ENCODE measurements around the gene FAM117B.
A peak's percentile ranks its signal among the peaks of the same experiment; 100 is the strongest.
"Not testable (repeated sequence)": the region's sequence is repeated elsewhere in the genome, so short reads cannot be mapped to it uniquely, and the experiment has no call there.

Gene FAM117B

GRCh38 chr2:202778217-202778616, 143.4 kb downstream of the FAM117B start:
- WGBS, result no CpG with 5 or more reads among the region's 2 CpGs
- H3K9ac ChIP-seq (ENCODE audit: low read depth, low read length), result no peak overlapping the region
- no peak overlapping the region for H3K27ac ChIP-seq (ENCODE audit: low read depth, low read length)
- no peak overlapping the region for H3K4me3 ChIP-seq (ENCODE audit: low read length)
- H3K36me3 ChIP-seq (ENCODE audit: insufficient read depth, low read length), result peaks cover 41% of the 10 kb centered on the region
- no peaks in the 10 kb centered on the region for H3K4me1 ChIP-seq (ENCODE audit: insufficient read depth, low read length)
- H3K9me3 ChIP-seq (ENCODE audit: insufficient read depth, low read depth, low read length), result no peaks in the 10 kb centered on the region
- H3K27me3 ChIP-seq (ENCODE audit: insufficient read depth, low read length), result no peaks in the 10 kb centered on the region

GRCh38 chr2:202780514-202781021, 145.8 kb downstream of the FAM117B start:
- no peak overlapping the region for H3K9ac ChIP-seq (ENCODE audit: low read depth, low read length)
- no peak overlapping the region for H3K27ac ChIP-seq (ENCODE audit: low read depth, low read length)
- H3K36me3 ChIP-seq (ENCODE audit: insufficient read depth, low read length), result peaks cover 26% of the 10 kb centered on the region
- H3K9me3 ChIP-seq (ENCODE audit: insufficient read depth, low read depth, low read length), result no peaks in the 10 kb centered on the region
- no peak overlapping the region for H3K4me3 ChIP-seq (ENCODE audit: low read length)
- no peaks in the 10 kb centered on the region for H3K4me1 ChIP-seq (ENCODE audit: insufficient read depth, low read length)
- no peaks in the 10 kb centered on the region for H3K27me3 ChIP-seq (ENCODE audit: insufficient read depth, low read length)

- Histone ChIP-seq H3K36me3 (ENCODE audit: insufficient read depth, low read length) (peaks cover 26% of the 10 kb centered on the region), H3K27me3 (ENCODE audit: insufficient read depth, low read length) (no peaks in the 10 kb centered on the region), H3K4me3 (ENCODE audit: low read length) (no peak overlapping the region), H3K4me1 (ENCODE audit: insufficient read depth, low read length) (no peaks in the 10 kb centered on the region), H3K9me3 (ENCODE audit: insufficient read depth, low read depth, low read length) (no peaks in the 10 kb centered on the region), H3K9ac (ENCODE audit: low read depth, low read length) (no peak overlapping the region), H3K27ac (ENCODE audit: low read depth, low read length) (no peak overlapping the region)
- 90% methylated on average over 2 of the region's 3 CpGs for WGBS
Observed at GRCh38 chr2:202782940-202783558, 148.3 kb downstream of the FAM117B start.

DNA sequence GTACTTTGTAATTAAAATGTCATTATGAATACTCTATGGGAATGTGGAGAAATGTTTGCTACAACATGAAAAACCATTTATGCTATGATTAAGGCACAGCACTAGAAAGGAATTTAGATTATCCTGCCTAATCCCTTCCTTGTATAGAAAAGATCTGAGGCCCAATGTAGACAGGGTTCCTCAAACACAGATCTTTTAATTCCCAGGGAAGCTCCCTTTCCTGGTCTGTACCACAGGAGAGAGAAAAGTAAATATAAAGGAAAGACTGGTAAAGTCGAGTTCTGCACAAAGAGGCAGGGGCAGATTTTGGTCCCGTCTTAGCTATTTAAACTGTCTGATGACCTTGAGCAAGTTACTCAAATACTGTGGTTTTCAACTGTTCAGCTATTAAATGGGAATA, 152.1 kb downstream of the FAM117B start:
- no peaks in the 10 kb centered on the region for H3K4me1 ChIP-seq (ENCODE audit: insufficient read depth, low read length)
- no peaks in the 10 kb centered on the region; the same call in 1 of the 2 replicates for H3K36me3 ChIP-seq (ENCODE audit: insufficient read depth, low read length)
- no peak overlapping the region for H3K9ac ChIP-seq (ENCODE audit: low read depth, low read length)
- H3K27me3 ChIP-seq (ENCODE audit: insufficient read depth, low read length), result no peaks in the 10 kb centered on the region
- no peak overlapping the region for H3K4me3 ChIP-seq (ENCODE audit: low read length)
- 92% methylated on average over 2 of the region's 2 CpGs for whole genome bisulfite sequencing
- H3K9me3 ChIP-seq (ENCODE audit: insufficient read depth, low read depth, low read length), result no peaks in the 10 kb centered on the region
- H3K27ac ChIP-seq (ENCODE audit: low read depth, low read length), result no peak overlapping the region

GRCh38 chr2:202790676-202791075, 155.9 kb downstream of the FAM117B start:
- no peaks in the 10 kb centered on the region for H3K36me3 ChIP-seq (ENCODE audit: insufficient read depth, low read length)
- no peaks in the 10 kb centered on the region for H3K4me1 ChIP-seq (ENCODE audit: insufficient read depth, low read length)
- no peak overlapping the region for H3K4me3 ChIP-seq (ENCODE audit: low read length)
- H3K27me3 ChIP-seq (ENCODE audit: insufficient read depth, low read length), result no peaks in the 10 kb centered on the region
- WGBS, result 56% methylated on average over 2 of the region's 2 CpGs
- no peaks in the 10 kb centered on the region for H3K9me3 ChIP-seq (ENCODE audit: insufficient read depth, low read depth, low read length)
- H3K27ac ChIP-seq (ENCODE audit: low read depth, low read length), result peak overlapping the region; percentile 25; the same call in 1 of the 2 replicates
- no peak overlapping the region for H3K9ac ChIP-seq (ENCODE audit: low read depth, low read length)

DNA sequence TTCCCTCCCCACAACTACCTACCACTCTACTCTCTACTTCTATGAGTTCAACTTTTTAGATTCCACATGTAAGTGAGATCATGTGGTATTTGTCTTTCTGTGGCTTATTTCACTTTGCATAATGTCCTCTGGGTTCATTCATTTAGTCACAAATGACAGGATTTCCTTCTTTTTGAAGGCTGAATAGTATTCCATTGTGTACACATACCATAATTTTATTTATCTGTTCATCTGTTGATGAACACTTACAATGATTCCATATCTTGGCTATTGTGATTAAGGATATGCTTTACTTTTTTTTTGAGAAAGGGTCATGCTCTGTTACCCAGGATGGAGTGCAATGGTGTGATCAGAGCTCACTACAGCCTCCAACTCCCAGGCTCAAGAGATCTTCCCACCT, 163.2 kb downstream of the FAM117B start:
- Histone ChIP-seq H3K4me3 (ENCODE audit: low read length) (no peak overlapping the region), H3K36me3 (ENCODE audit: insufficient read depth, low read length) (no peaks in the 10 kb centered on the region), H3K9me3 (ENCODE audit: insufficient read depth, low read depth, low read length) (0 out of 2 replicates have a peak, but pooled peaks cover 7% of the 10 kb centered on the region), H3K9ac (ENCODE audit: low read depth, low read length) (no peak overlapping the region), H3K27me3 (ENCODE audit: insufficient read depth, low read length) (no peaks in the 10 kb centered on the region), H3K27ac (ENCODE audit: low read depth, low read length) (no peak overlapping the region), H3K4me1 (ENCODE audit: insufficient read depth, low read length) (peaks cover 10% of the 10 kb centered on the region)

- WGBS, result 51% methylated on average over 8 of the region's 9 CpGs
- H3K4me3 ChIP-seq (ENCODE audit: low read length); H3K27me3 ChIP-seq (ENCODE audit: insufficient read depth, low read length); H3K9ac ChIP-seq (ENCODE audit: low read depth, low read length); H3K9me3 ChIP-seq (ENCODE audit: insufficient read depth, low read depth, low read length); H3K36me3 ChIP-seq (ENCODE audit: insufficient read depth, low read length); H3K27ac ChIP-seq (ENCODE audit: low read depth, low read length): not testable (repeated sequence)
- H3K4me1 ChIP-seq (ENCODE audit: insufficient read depth, low read length), result peaks cover 14% of the 10 kb centered on the region
Observed at GRCh38 chr2:202805911-202806310, 171.1 kb downstream of the FAM117B start.

- not testable (repeated sequence) for H3K9me3 ChIP-seq (ENCODE audit: insufficient read depth, low read depth, low read length); H3K27me3 ChIP-seq (ENCODE audit: insufficient read depth, low read length); H3K9ac ChIP-seq (ENCODE audit: low read depth, low read length); H3K27ac ChIP-seq (ENCODE audit: low read depth, low read length); H3K4me1 ChIP-seq (ENCODE audit: insufficient read depth, low read length); H3K4me3 ChIP-seq (ENCODE audit: low read length); H3K36me3 ChIP-seq (ENCODE audit: insufficient read depth, low read length)
- 97% methylated on average over 1 of the region's 1 CpG for WGBS
Observed at GRCh38 chr2:202807431-202808138, 172.8 kb downstream of the FAM117B start.

- Histone ChIP-seq H3K27me3 (ENCODE audit: insufficient read depth, low read length) (no peaks in the 10 kb centered on the region), H3K27ac (ENCODE audit: low read depth, low read length) (no peak overlapping the region), H3K4me1 (ENCODE audit: insufficient read depth, low read length) (peaks cover 4% of the 10 kb centered on the region; the same call in 1 of the 2 replicates), H3K9me3 (ENCODE audit: insufficient read depth, low read depth, low read length) (no peaks in the 10 kb centered on the region), H3K4me3 (ENCODE audit: low read length) (no peak overlapping the region), H3K9ac (ENCODE audit: low read depth, low read length) (no peak overlapping the region), H3K36me3 (ENCODE audit: insufficient read depth, low read length) (no peaks in the 10 kb centered on the region)
- WGBS, result 95% methylated on average over 3 of the region's 3 CpGs
Observed at GRCh38 chr2:202808754-202809153, 174.0 kb downstream of the FAM117B start.

DNA sequence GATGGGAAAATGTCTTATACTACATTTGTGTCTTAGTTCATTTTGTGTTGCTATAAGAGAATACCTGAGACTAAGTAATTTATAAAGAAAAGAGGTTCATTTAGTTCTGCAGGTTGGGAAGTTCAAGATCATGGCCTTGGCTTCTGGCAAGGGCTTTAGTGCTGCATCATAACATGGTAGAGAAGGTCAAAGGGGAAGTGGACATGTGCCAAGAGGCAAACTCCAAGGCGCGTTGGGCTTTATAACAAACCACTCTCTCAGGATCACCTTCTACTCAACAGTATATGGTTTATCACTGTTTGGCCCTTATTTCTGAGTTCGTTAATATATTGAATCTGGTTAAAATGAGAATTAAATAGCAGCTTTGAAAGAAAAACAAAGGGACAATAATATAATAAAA, 178.6 kb downstream of the FAM117B start:
- Histone ChIP-seq H3K9ac (ENCODE audit: low read depth, low read length) (no peak overlapping the region), H3K36me3 (ENCODE audit: insufficient read depth, low read length) (no peaks in the 10 kb centered on the region), H3K4me3 (ENCODE audit: low read length) (no peak overlapping the region), H3K4me1 (ENCODE audit: insufficient read depth, low read length) (no peaks in the 10 kb centered on the region), H3K9me3 (ENCODE audit: insufficient read depth, low read depth, low read length) (0 out of 2 replicates have a peak, but pooled peaks cover 5% of the 10 kb centered on the region), H3K27ac (ENCODE audit: low read depth, low read length) (no peak overlapping the region), H3K27me3 (ENCODE audit: insufficient read depth, low read length) (no peaks in the 10 kb centered on the region)
- WGBS, result 92% methylated on average over 3 of the region's 3 CpGs

- 0 out of 2 replicates have a peak, but pooled peaks cover 5% of the 10 kb centered on the region for H3K9me3 ChIP-seq (ENCODE audit: insufficient read depth, low read depth, low read length)
- H3K27me3 ChIP-seq (ENCODE audit: insufficient read depth, low read length), result no peaks in the 10 kb centered on the region
- no peak overlapping the region for H3K9ac ChIP-seq (ENCODE audit: low read depth, low read length)
- H3K4me3 ChIP-seq (ENCODE audit: low read length), result no peak overlapping the region
- H3K4me1 ChIP-seq (ENCODE audit: insufficient read depth, low read length), result no peaks in the 10 kb centered on the region
- H3K27ac ChIP-seq (ENCODE audit: low read depth, low read length), result no peak overlapping the region
- 97% methylated on average over 1 of the region's 1 CpG for WGBS
- no peaks in the 10 kb centered on the region for H3K36me3 ChIP-seq (ENCODE audit: insufficient read depth, low read length)
Observed at GRCh38 chr2:202814226-202814625, 179.5 kb downstream of the FAM117B start.
